ENCODE results near the gene LLGL1. TPM values are rescaled to one million over a fixed set of nuclear protein-coding genes. Genes with fewer than 3 reads are reported as not detected.

The LLGL1 gene
- polyA plus RNA-seq, 2 of the 4 experiments (the other 2 are of a cell fraction): 11.2 to 19.3 TPM

- WGBS (ENCODE audit: missing lambda C conversion rate): 82% methylated on average over 1 of the region's 1 CpG
- Histone ChIP-seq H3K4me1 (peaks cover 11% of the 10 kb centered on the region), H3K9me3 (no peaks in the 10 kb centered on the region), H3K27ac (no peak overlapping the region), H3K4me3 (no peak overlapping the region), H3K4me2 (no peak overlapping the region)
- DNase-seq (ENCODE audit: low read depth in 1 of 2, low spot score in 1 of 2): no peak
- CTCF ChIA-PET: interaction anchor here (0.7 to 5.8 kb wide), 6 partner anchors 13 to 38 kb away, joined by 3 to 40 read pairs (median 4); no protein-coding TSS in a partner anchor
- no peak for ATAC-seq
- POLR2A ChIA-PET: no interaction called here
- TF ChIP-seq CBX8 (IDR thresholded peaks at IDR 0.05) (no peak), NR3C1 (IDR thresholded peaks at IDR 0.05) (no peak), RAD21 (conservative IDR thresholded peaks at IDR 0.05 in 1 of 2, IDR thresholded peaks at IDR 0.05 in 1 of 2) (no peak), POLR2A (IDR thresholded peaks at IDR 0.05; ENCODE audit: low read length) (no peak), JUNB (IDR thresholded peaks at IDR 0.05) (no peak), MAZ (IDR thresholded peaks at IDR 0.05; ENCODE audit: borderline replicate concordance, low read depth, low read length) (no peak), RCOR1 (IDR thresholded peaks at IDR 0.05; ENCODE audit: low read depth, low read length) (no peak), MAX (IDR thresholded peaks at IDR 0.05) (no peak), TP53 (CRISPR knock-in tag; IDR thresholded peaks at IDR 0.05) (no peak), FOSL2 (IDR thresholded peaks at IDR 0.05) (no peak), FOSL2 (CRISPR knock-in tag; IDR thresholded peaks at IDR 0.05) (no peak)
- TF ChIP-seq, protein P1, sequence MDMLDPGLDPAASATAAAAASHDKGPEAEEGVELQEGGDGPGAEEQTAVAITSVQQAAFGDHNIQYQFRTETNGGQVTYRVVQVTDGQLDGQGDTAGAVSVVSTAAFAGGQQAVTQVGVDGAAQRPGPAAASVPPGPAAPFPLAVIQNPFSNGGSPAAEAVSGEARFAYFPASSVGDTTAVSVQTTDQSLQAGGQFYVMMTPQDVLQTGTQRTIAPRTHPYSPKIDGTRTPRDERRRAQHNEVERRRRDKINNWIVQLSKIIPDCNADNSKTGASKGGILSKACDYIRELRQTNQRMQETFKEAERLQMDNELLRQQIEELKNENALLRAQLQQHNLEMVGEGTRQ (IDR thresholded peaks at IDR 0.05): no peak
- TF ChIP-seq, protein P2, sequence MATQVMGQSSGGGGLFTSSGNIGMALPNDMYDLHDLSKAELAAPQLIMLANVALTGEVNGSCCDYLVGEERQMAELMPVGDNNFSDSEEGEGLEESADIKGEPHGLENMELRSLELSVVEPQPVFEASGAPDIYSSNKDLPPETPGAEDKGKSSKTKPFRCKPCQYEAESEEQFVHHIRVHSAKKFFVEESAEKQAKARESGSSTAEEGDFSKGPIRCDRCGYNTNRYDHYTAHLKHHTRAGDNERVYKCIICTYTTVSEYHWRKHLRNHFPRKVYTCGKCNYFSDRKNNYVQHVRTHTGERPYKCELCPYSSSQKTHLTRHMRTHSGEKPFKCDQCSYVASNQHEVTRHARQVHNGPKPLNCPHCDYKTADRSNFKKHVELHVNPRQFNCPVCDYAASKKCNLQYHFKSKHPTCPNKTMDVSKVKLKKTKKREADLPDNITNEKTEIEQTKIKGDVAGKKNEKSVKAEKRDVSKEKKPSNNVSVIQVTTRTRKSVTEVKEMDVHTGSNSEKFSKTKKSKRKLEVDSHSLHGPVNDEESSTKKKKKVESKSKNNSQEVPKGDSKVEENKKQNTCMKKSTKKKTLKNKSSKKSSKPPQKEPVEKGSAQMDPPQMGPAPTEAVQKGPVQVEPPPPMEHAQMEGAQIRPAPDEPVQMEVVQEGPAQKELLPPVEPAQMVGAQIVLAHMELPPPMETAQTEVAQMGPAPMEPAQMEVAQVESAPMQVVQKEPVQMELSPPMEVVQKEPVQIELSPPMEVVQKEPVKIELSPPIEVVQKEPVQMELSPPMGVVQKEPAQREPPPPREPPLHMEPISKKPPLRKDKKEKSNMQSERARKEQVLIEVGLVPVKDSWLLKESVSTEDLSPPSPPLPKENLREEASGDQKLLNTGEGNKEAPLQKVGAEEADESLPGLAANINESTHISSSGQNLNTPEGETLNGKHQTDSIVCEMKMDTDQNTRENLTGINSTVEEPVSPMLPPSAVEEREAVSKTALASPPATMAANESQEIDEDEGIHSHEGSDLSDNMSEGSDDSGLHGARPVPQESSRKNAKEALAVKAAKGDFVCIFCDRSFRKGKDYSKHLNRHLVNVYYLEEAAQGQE (IDR thresholded peaks at IDR 0.05): no peak
- FAIRE-seq: no peak
Observed at GRCh38 chr17:18179196-18179595, 46.2 kb upstream of the LLGL1 start.

GRCh38 chr17:18179804-18180203, 45.6 kb upstream of the LLGL1 start:
- TF ChIP-seq MYC (IDR thresholded peaks at IDR 0.05; ENCODE audit: borderline replicate concordance, low read length) (no peak), CHD2 (IDR thresholded peaks at IDR 0.05; ENCODE audit: low read length, partially characterized antibody) (no peak), HDAC2 (IDR thresholded peaks at IDR 0.05) (no peak), CBX8 (IDR thresholded peaks at IDR 0.05) (no peak), ZNF302 (CRISPR knock-in tag; IDR thresholded peaks at IDR 0.05) (no peak), RFX5 (IDR thresholded peaks at IDR 0.05) (no peak), EHF (CRISPR knock-in tag; IDR thresholded peaks at IDR 0.05) (no peak), ZFP36 (IDR thresholded peaks at IDR 0.05; ENCODE audit: borderline replicate concordance, partially characterized antibody) (no peak), KDM1A (IDR thresholded peaks at IDR 0.05; ENCODE audit: low read depth) (no peak), FOXS1 (CRISPR knock-in tag; IDR thresholded peaks at IDR 0.05) (no peak)
- TF ChIP-seq, protein P1 (IDR thresholded peaks at IDR 0.05): no peak
- TF ChIP-seq, protein P3, sequence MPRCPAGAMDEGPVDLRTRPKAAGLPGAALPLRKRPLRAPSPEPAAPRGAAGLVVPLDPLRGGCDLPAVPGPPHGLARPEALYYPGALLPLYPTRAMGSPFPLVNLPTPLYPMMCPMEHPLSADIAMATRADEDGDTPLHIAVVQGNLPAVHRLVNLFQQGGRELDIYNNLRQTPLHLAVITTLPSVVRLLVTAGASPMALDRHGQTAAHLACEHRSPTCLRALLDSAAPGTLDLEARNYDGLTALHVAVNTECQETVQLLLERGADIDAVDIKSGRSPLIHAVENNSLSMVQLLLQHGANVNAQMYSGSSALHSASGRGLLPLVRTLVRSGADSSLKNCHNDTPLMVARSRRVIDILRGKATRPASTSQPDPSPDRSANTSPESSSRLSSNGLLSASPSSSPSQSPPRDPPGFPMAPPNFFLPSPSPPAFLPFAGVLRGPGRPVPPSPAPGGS (IDR thresholded peaks at IDR 0.05): no peak
- CTCF ChIA-PET: interaction anchor here (0.7 to 5.8 kb wide), 5 partner anchors 14 to 39 kb away, joined by 3 to 40 read pairs (median 4); no protein-coding TSS in a partner anchor
- DNase-seq (ENCODE audit: low read depth in 1 of 2, low spot score in 1 of 2) (no peak), FAIRE-seq (no peak), ATAC-seq (no peak)
- H3K9me3 ChIP-seq: no peaks in the 10 kb centered on the region
- no peak overlapping the region for H3K27ac ChIP-seq
- no peak overlapping the region for H3K4me2 ChIP-seq
- 94% methylated on average over 7 of the region's 7 CpGs for WGBS (ENCODE audit: missing lambda C conversion rate)
- no peak overlapping the region for H3K4me3 ChIP-seq
- POLR2A ChIA-PET: no interaction called here
- peaks cover 11% of the 10 kb centered on the region for H3K4me1 ChIP-seq

Data from A549 (cell line).